Measurements from ENCODE around the gene NELFCD.
"Not testable (repeated sequence)": the region's sequence is repeated elsewhere in the genome, so short reads cannot be mapped to it uniquely, and the experiment has no call there.

GRCh38 chr20:59011874-59012157 lies 30.8 kb downstream of the NELFCD start:
- not testable (repeated sequence) for TF ChIP-seq CTCF (IDR thresholded peaks at IDR 0.05 in 2 of 3, conservative IDR thresholded peaks at IDR 0.05 in 1 of 3; ENCODE audit: control insufficient read depth in 2 of 3, extremely low read depth in 1 of 3, insufficient read depth in 1 of 3, low read depth in 3 of 3, low read length in 3 of 3); HCFC1 (IDR thresholded peaks at IDR 0.05; ENCODE audit: low read length); RAD21 (IDR thresholded peaks at IDR 0.05; ENCODE audit: insufficient read depth, low read depth, low read length); TBL1XR1 (IDR thresholded peaks at IDR 0.05; ENCODE audit: low read depth, low read length); SIN3A (IDR thresholded peaks at IDR 0.05; ENCODE audit: low read depth, low read length); NR2C2 (IDR thresholded peaks at IDR 0.05; ENCODE audit: borderline replicate concordance, control insufficient read depth, insufficient read length, low read depth); GABPA (IDR thresholded peaks at IDR 0.05; ENCODE audit: low read depth); POLR2A (IDR thresholded peaks at IDR 0.05; ENCODE audit: low read depth, low read length); YY1 (IDR thresholded peaks at IDR 0.05; ENCODE audit: low read depth, low read length); ZNF384 (IDR thresholded peaks at IDR 0.05; ENCODE audit: borderline replicate concordance, low read depth, low read length); FOS (IDR thresholded peaks at IDR 0.05; ENCODE audit: borderline replicate concordance, extremely low read depth, insufficient read length)
- TF ChIP-seq, protein P1, sequence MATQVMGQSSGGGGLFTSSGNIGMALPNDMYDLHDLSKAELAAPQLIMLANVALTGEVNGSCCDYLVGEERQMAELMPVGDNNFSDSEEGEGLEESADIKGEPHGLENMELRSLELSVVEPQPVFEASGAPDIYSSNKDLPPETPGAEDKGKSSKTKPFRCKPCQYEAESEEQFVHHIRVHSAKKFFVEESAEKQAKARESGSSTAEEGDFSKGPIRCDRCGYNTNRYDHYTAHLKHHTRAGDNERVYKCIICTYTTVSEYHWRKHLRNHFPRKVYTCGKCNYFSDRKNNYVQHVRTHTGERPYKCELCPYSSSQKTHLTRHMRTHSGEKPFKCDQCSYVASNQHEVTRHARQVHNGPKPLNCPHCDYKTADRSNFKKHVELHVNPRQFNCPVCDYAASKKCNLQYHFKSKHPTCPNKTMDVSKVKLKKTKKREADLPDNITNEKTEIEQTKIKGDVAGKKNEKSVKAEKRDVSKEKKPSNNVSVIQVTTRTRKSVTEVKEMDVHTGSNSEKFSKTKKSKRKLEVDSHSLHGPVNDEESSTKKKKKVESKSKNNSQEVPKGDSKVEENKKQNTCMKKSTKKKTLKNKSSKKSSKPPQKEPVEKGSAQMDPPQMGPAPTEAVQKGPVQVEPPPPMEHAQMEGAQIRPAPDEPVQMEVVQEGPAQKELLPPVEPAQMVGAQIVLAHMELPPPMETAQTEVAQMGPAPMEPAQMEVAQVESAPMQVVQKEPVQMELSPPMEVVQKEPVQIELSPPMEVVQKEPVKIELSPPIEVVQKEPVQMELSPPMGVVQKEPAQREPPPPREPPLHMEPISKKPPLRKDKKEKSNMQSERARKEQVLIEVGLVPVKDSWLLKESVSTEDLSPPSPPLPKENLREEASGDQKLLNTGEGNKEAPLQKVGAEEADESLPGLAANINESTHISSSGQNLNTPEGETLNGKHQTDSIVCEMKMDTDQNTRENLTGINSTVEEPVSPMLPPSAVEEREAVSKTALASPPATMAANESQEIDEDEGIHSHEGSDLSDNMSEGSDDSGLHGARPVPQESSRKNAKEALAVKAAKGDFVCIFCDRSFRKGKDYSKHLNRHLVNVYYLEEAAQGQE (IDR thresholded peaks at IDR 0.05; ENCODE audit: low read depth, low read length): not testable (repeated sequence)
